Smooth muscle cell of the pulmonary artery (primary cell): Measurements from ENCODE around the gene COMP. TPM values are rescaled to one million over a fixed set of nuclear protein-coding genes. Genes with fewer than 3 reads are reported as not detected.

ENCODE experiments used
- total RNA-seq: library from RNA; depleted of rRNA; stranded (reverse); fragments of >200 nt; gene quantifications from 2 replicates; pipeline ENCODE4 v1.2.3, GENCODE V29; 2014

The COMP gene
- 0.53 and 2.5 TPM in 2 replicates for total RNA-seq

DNA sequence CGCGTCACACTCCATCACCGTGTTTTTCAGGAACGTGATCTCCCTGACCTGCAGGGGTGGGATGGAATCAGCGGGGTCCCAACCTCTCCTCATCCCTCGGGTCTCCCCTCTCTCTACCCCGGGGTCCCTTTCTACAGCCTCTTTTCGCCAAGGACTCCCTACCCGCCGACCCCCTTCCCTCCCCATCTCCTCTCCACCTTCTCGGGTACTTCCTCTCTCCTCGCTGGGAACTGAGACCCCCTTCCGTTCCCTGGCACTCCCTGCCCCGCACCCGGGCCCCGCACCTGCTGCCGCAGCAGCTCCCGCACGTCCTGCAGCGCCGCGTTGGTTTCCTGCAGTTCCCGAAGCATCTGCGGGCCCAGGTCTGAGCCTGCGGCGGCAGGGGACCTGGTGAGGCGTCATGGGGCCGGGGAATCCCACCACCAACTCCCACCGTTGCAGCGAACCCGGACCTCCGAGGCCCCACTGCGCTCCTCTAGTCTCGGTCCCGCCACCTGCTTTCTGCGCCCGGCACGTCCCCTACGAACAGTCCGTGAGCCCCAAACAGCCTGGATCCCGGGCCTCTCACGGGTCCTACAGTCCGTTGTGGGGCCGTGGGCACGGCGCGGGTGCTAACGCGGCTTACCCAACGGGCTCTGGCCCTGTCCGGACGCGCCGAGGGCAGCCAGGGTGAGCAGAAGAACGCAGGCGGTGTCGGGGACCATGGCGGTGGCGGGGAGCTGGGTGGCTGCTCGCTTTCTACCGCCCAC is at the start of gene COMP:
Gene COMP, minus strand, starts transcription at position 740 of the 749 bp plus-strand sequence. Its CDS starts 36 bp downstream, at position 704.

DNA sequence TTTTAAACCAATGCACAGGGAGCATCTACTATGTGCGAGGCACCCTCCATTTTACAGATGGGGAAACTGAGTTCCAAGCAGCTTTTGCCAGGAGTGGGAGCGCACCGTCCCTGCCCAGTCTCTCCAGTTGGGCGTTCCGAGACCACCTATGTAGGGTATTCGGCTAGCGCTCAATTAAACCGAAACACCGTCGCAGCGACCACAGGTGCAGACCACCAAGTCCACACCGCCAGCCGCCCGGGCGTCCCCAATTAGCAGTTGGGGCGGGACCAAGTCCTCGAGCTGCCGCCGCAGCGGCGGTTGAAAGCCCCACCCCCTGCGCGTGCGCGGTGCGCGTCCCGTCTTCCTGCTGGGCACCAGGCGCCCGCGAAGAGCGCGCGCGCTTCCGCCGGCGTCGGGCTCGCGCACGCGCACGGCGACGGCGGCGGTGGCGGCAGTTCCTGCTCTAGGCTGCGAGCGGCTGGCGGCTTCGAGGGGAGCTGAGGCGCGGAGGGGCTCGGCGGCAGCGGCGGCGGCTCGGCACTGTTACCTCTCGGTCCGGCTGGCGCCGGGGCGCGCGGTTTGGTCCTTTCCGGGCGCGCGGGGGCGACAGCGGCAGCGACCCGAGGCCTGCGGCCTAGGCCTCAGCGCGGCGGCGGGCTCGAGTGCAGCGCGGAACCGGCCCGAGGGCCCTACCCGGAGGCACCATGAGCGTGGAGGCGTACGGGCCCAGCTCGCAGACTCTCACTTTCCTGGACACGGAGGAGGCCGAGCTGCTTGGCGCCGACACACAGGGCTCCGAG is 40.6 kb upstream of the COMP start, which contains the start of gene UPF1:
Gene UPF1, plus strand, starts transcription at position 436 of the 782 bp plus-strand sequence. Its CDS starts 251 bp downstream, at position 687.

Other genes starting within 250 kb of the COMP start
- gene FKBP8, start 247.7 kb downstream of the COMP start, total RNA-seq: 299 and 304 TPM in 2 replicates
- 70.5 and 81.7 TPM in 2 replicates for gene KXD1, start 233.4 kb downstream of the COMP start, total RNA-seq
- gene UBA52, start 219.4 kb downstream of the COMP start, total RNA-seq: 599 and 748 TPM in 2 replicates
- gene REX1BD, start 202.5 kb downstream of the COMP start, total RNA-seq: 32.8 and 34.7 TPM in 2 replicates
- gene CRLF1, start 184.5 kb downstream of the COMP start, total RNA-seq: 68.1 and 189 TPM in 2 replicates
- gene TMEM59L, start 178.4 kb downstream of the COMP start, total RNA-seq: 4.1 and 6.5 TPM in 2 replicates
- 13.8 and 14.5 TPM in 2 replicates for gene KLHL26, start 154.3 kb downstream of the COMP start, total RNA-seq
- 4.2 and 5.3 TPM in 2 replicates for gene CRTC1, start 107.6 kb downstream of the COMP start, total RNA-seq
- 71.8 and 84.5 TPM in 2 replicates for gene UPF1, start 40.7 kb upstream of the COMP start, total RNA-seq
- 2.9 and 11.6 TPM in 2 replicates for gene CERS1, start 104.9 kb upstream of the COMP start, total RNA-seq
- 136 and 162 TPM in 2 replicates for gene COPE, start 128.1 kb upstream of the COMP start, total RNA-seq
- gene DDX49, start 128.4 kb upstream of the COMP start, total RNA-seq: 49.1 and 49.5 TPM in 2 replicates
- 56.9 and 113 TPM in 2 replicates for gene HOMER3, start 149.9 kb upstream of the COMP start, total RNA-seq
- gene SUGP2, start 242.2 kb upstream of the COMP start, total RNA-seq: 29.9 and 37.6 TPM in 2 replicates
- 28.7 and 51.1 TPM in 2 replicates for gene ARMC6, start 242.3 kb upstream of the COMP start, total RNA-seq